Measurements from ENCODE around the gene LDLRAD4. TPM values are rescaled to one million over a fixed set of nuclear protein-coding genes. Genes with fewer than 3 reads are reported as not detected.
A peak's percentile ranks its signal among the peaks of the same experiment; 100 is the strongest.

Gene LDLRAD4
- polyA plus RNA-seq, 1 experiment = not detected

- no peaks in the 10 kb centered on the region; the same call in 1 of the 2 replicates for H3K9me3 ChIP-seq (ENCODE audit: control insufficient read depth, insufficient read depth, low read length)
- no peak for TF ChIP-seq CTCF (IDR thresholded peaks at IDR 0.05; ENCODE audit: low read depth, low read length)
- H3K27ac ChIP-seq (ENCODE audit: low read depth, low read length) = no peak overlapping the region
- no peak overlapping the region for H3K4me3 ChIP-seq (ENCODE audit: low read depth, low read length)
- H3K27me3 ChIP-seq (ENCODE audit: control insufficient read depth, insufficient read depth, low read length) = peaks cover 52% of the 10 kb centered on the region
- DNase-seq (ENCODE audit: low read depth, low spot score) = no peak
- CTCF ChIA-PET = no interaction called here
- POLR2A ChIA-PET = no interaction called here
Observed at GRCh38 chr18:13220361-13220991, 1.9 kb downstream of the LDLRAD4 start.

- Histone ChIP-seq H3K9me3 (ENCODE audit: control insufficient read depth, insufficient read depth, low read length) (no peaks in the 10 kb centered on the region; the same call in 1 of the 2 replicates), H3K27ac (ENCODE audit: low read depth, low read length) (no peak overlapping the region), H3K4me3 (ENCODE audit: low read depth, low read length) (no peak overlapping the region), H3K27me3 (ENCODE audit: control insufficient read depth, insufficient read depth, low read length) (peaks cover 40% of the 10 kb centered on the region)
- TF ChIP-seq CTCF (IDR thresholded peaks at IDR 0.05; ENCODE audit: low read depth, low read length) = no peak
- ChIA-PET POLR2A (interaction anchor here (0.7 kb wide), 1 partner anchor 1146 kb away, joined by 4 read pairs; no protein-coding TSS in a partner anchor), CTCF (no interaction called here)
- DNase-seq (ENCODE audit: low read depth, low spot score) = peak; percentile 7
Observed at GRCh38 chr18:13221869-13222855, 3.6 kb downstream of the LDLRAD4 start.

- Histone ChIP-seq H3K27ac (ENCODE audit: low read depth, low read length) (no peak overlapping the region), H3K4me3 (ENCODE audit: low read depth, low read length) (no peak overlapping the region), H3K9me3 (ENCODE audit: control insufficient read depth, insufficient read depth, low read length) (no peaks in the 10 kb centered on the region; the same call in 1 of the 2 replicates), H3K27me3 (ENCODE audit: control insufficient read depth, insufficient read depth, low read length) (peaks cover 40% of the 10 kb centered on the region)
- ChIA-PET POLR2A (interaction anchor here (0.7 kb wide), 1 partner anchor 1147 kb away, joined by 4 read pairs; no protein-coding TSS in a partner anchor), CTCF (no interaction called here)
- TF ChIP-seq CTCF (IDR thresholded peaks at IDR 0.05; ENCODE audit: low read depth, low read length) = no peak
- DNase-seq (ENCODE audit: low read depth, low spot score) = no peak
Observed at GRCh38 chr18:13222856-13223281, 4.3 kb downstream of the LDLRAD4 start.

- CTCF ChIA-PET = interaction anchor here (0.7 kb wide), 1 partner anchor 159 kb away, joined by 3 read pairs; no protein-coding TSS in a partner anchor
- POLR2A ChIA-PET = no interaction called here
- Histone ChIP-seq H3K27me3 (ENCODE audit: control insufficient read depth, insufficient read depth, low read length) (peaks cover 34% of the 10 kb centered on the region), H3K4me3 (ENCODE audit: low read depth, low read length) (no peak overlapping the region), H3K9me3 (ENCODE audit: control insufficient read depth, insufficient read depth, low read length) (no peaks in the 10 kb centered on the region; the same call in 1 of the 2 replicates), H3K27ac (ENCODE audit: low read depth, low read length) (no peak overlapping the region)
- TF ChIP-seq CTCF (IDR thresholded peaks at IDR 0.05; ENCODE audit: low read depth, low read length) = no peak
- DNase-seq (ENCODE audit: low read depth, low spot score) = no peak
Observed at GRCh38 chr18:13223311-13224143, 5.0 kb downstream of the LDLRAD4 start.
